IMR-90 (cell line): ENCODE data around the gene ASTN2.

Experiments
- CTCF ChIP-seq: conservative IDR thresholded peaks from 2 replicates; pipeline ENCODE4 v1.5.1; 2012; ENCODE audit warnings: mild to moderate bottlenecking, low read depth, low read length, improper control_type of control experiment
- MAFK ChIP-seq: IDR thresholded peaks from 2 replicates; pipeline ENCODE4 v1.6.1; 2012; ENCODE audit warnings: low read depth, low read length, improper control_type of control experiment
- POLR2A ChIP-seq: IDR thresholded peaks from 2 replicates; pipeline ENCODE4 v1.6.1; 2012; ENCODE audit warnings: mild to moderate bottlenecking, low read depth, low read length
- SMC3 ChIP-seq: fragments of 150-350 bp; IDR thresholded peaks from 2 replicates; pipeline ENCODE4 v1.6.1; 2016; ENCODE audit warnings: low read depth, mild to moderate bottlenecking, antibody characterized with exemption, low read length, moderate library complexity
- USF2 ChIP-seq: fragments of 150-350 bp; IDR thresholded peaks from 2 replicates; pipeline ENCODE4 v1.6.1; 2017; ENCODE audit warnings: mild to moderate bottlenecking, antibody characterized with exemption, low read length, low read depth

- no peak for TF ChIP-seq CTCF
- no peak for TF ChIP-seq USF2
- no peak for TF ChIP-seq SMC3
- TF ChIP-seq MAFK, result no peak
- no peak for TF ChIP-seq POLR2A
Observed at GRCh38 chr9:116587919-116588318, 826.9 kb downstream of the ASTN2 start.
